Testis (tissue), 3 donors: ENCODE results near the gene SRR. TPM values are rescaled to one million over a fixed set of nuclear protein-coding genes. Genes with fewer than 3 reads are reported as not detected.

Experiments
- DNase-seq: peaks from one replicate; pipeline ENCODE4 v3.0.0-alpha.2; 2019
- H3K27ac ChIP-seq, 2 donors: fragments of 200-600 bp; sonication (generic); one replicate each; pipeline ENCODE4 v1.5.1; 2019
- H3K27me3 ChIP-seq: fragments of 200-600 bp; sonication (generic); one replicate; pipeline ENCODE4 v1.5.1; 2019
- H3K36me3 ChIP-seq: fragments of 200-600 bp; sonication (generic); one replicate; pipeline ENCODE4 v1.5.1; 2017; ENCODE audit warnings: low read depth; ENCODE audit errors: missing control alignments
- H3K4me1 ChIP-seq: fragments of 200-600 bp; sonication (generic); one replicate; pipeline ENCODE4 v1.5.1; 2019
- H3K4me3 ChIP-seq, 2 donors: fragments of 200-600 bp; sonication (generic); one replicate each; pipeline ENCODE4 v1.5.1; 2017 to 2019
- H3K9me3 ChIP-seq: fragments of 200-600 bp; sonication (generic); one replicate; pipeline ENCODE4 v1.5.1; 2017
- POLR2A ChIP-seq: fragments of 450-650 bp; IDR thresholded peaks from one replicate; pipeline ENCODE4 v1.6.1; 2017; ENCODE audit warnings: antibody characterized with exemption, mild to moderate bottlenecking, moderate library complexity
- WGBS, 2 donors: methylation state at CpG; one replicate each; pipeline ENCODE4 v1.1.5; 2018; 5-methylcytosine and 5-hydroxymethylcytosine counted together
- intact Hi-C: fragments of 100-400 bp; cut with DNase I; formaldehyde crosslinking; loops from one replicate; pipeline ENCODE4 v1.15.1; 2023; ENCODE audit warnings: low total_unique reads
- polyA plus RNA-seq: library from polyadenylated mRNA; stranded (reverse); fragments of 350-450 nt; fragmentation: Illumina TruSeq; extraction: RNeasy Lipid Tissue Mini Kit (QIAGEN cat#74804); gene quantifications from one replicate; pipeline ENCODE4 v1.2.3, GENCODE V29; 2014; ENCODE audit warnings: low read depth, low replicate concordance; ENCODE audit not compliant: insufficient read depth
- total RNA-seq, 2 donors: library from RNA; depleted of rRNA; stranded (reverse); fragments of >200 nt; gene quantifications; one replicate each; pipeline ENCODE4 v1.2.3, GENCODE V29; 2016
- TF ChIP-seq, protein P1 (sequence below), 3 experiments: fragments of 450-650 bp in 2 of 3; fragments of 200-600 bp in 1 of 3; sonication (generic) in 1 of 3; IDR thresholded peaks; one replicate each; pipeline ENCODE4 v1.5.1; 2016 to 2019; ENCODE audit warnings: antibody characterized with exemption in 3 of 3, mild to moderate bottlenecking in 2 of 3, moderate library complexity in 1 of 3

SRR gene
- total and polyA plus RNA-seq, 3 donors from 2014 or later: 14.2 to 16.9 (median 16.1) TPM

DNA sequence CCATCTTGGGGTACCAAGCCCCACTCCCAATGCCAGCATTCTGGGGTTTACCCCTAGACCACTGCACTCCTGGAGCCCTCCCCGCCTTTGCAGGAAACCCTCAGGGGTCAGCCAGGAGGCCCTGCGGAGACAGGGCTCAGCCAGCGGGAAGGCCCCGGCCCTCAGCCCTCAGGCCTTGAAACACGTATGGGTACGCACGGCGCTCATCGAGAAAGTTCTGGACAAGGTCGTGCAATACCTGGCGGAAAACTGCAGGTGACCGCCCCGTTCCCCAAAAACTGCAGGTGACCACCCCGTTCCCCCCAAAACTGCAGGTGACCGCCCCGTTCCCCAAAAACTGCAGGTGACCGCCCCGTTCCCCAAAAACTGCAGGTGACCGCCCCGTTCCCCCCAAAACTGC lies 58.3 kb downstream of the SRR start:
- Histone ChIP-seq H3K36me3 (no peaks in the 10 kb centered on the region), H3K27me3 (no peaks in the 10 kb centered on the region), H3K27ac (no peak overlapping the region), H3K9me3 (no peaks in the 10 kb centered on the region), H3K4me3 (no peak overlapping the region), H3K4me1 (no peaks in the 10 kb centered on the region)
- no peak for DNase-seq
- TF ChIP-seq, protein P1, sequence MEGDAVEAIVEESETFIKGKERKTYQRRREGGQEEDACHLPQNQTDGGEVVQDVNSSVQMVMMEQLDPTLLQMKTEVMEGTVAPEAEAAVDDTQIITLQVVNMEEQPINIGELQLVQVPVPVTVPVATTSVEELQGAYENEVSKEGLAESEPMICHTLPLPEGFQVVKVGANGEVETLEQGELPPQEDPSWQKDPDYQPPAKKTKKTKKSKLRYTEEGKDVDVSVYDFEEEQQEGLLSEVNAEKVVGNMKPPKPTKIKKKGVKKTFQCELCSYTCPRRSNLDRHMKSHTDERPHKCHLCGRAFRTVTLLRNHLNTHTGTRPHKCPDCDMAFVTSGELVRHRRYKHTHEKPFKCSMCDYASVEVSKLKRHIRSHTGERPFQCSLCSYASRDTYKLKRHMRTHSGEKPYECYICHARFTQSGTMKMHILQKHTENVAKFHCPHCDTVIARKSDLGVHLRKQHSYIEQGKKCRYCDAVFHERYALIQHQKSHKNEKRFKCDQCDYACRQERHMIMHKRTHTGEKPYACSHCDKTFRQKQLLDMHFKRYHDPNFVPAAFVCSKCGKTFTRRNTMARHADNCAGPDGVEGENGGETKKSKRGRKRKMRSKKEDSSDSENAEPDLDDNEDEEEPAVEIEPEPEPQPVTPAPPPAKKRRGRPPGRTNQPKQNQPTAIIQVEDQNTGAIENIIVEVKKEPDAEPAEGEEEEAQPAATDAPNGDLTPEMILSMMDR (IDR thresholded peaks at IDR 0.05): no peak
- TF ChIP-seq POLR2A: no peak
- intact Hi-C loops: no loop called here
- WGBS, 2 donors: 94 to 97% methylated on average over 18 to 20 of the region's 20 CpGs

DNA sequence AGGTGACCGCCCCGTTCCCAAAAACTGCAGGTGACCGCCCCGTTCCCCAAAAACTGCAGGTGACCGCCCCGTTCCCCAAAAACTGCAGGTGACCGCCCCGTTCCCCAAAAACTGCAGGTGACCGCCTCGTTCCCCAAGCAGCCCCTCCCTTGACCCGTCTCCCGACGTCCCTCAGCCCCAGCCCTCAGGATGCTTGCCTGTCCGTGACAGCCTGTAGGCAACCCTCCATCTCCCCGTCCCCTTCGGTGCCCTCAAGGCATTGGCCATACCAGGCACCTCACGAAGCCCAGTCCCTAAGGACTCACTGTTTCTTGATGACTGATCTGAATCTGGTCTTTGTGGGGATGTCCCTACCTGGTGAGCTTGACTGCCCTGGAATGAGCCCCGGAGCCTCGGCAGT lies 58.7 kb downstream of the SRR start:
- H3K27ac ChIP-seq: no peak overlapping the region
- no peak for DNase-seq
- 95 to 96% methylated on average over 19 of the region's 19 CpGs for WGBS, 2 donors
- H3K9me3 ChIP-seq: no peaks in the 10 kb centered on the region
- H3K36me3 ChIP-seq: no peaks in the 10 kb centered on the region
- intact Hi-C loops: no loop called here
- no peaks in the 10 kb centered on the region for H3K27me3 ChIP-seq
- H3K4me1 ChIP-seq: no peaks in the 10 kb centered on the region
- H3K4me3 ChIP-seq: no peak overlapping the region
- TF ChIP-seq, protein P1 (IDR thresholded peaks at IDR 0.05): no peak
- no peak for TF ChIP-seq POLR2A

DNA sequence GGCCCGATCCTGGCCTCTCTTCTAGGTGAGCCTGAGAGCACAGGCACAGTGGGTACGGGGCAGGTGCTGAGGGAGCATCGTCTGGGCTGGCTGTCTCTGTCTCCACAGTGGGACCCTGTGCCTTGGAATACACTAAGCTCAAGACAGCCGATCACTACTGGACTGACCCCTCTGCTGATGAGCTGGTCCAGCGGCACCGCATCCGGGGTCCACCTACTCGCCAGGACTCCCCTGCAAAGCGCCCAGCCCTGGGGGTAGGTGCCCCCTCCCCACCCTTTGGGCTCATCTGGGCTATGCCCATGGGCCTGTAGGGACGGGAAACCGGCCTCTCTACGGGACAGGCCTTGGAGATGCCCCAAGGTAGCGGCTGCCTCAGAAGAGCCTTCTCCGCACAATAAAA lies 59.1 kb downstream of the SRR start:
- DNase-seq: no peak
- Histone ChIP-seq H3K27me3 (no peaks in the 10 kb centered on the region), H3K36me3 (no peaks in the 10 kb centered on the region), H3K9me3 (no peaks in the 10 kb centered on the region), H3K4me1 (no peaks in the 10 kb centered on the region), H3K27ac (no peak overlapping the region), H3K4me3 (no peak overlapping the region)
- WGBS, 2 donors: 98 to 100% methylated on average over 6 to 14 of the region's 14 CpGs
- intact Hi-C loops: no loop called here
- no peak for TF ChIP-seq POLR2A
- TF ChIP-seq, protein P1 (IDR thresholded peaks at IDR 0.05): no peak

DNA sequence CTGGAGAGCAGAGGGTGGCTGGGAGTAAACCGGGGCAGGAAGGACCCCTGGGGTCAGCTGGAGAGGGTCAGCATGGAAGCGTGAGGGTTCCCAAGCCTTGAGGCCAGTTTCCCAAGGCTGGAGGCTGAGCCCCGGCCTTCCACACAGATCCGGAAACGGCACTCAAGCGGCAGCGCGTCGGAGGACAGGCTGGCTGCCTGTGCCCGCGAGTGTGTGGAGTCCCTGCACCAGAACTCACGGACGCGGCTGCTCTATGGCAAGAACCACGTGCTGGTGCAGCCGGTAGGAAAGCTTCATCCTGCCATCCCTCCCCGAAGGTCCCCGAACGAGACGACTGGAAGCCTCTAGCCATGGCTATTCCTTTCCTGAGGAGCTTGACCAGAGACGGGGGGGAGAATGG lies 59.6 kb downstream of the SRR start:
- H3K27me3 ChIP-seq: no peaks in the 10 kb centered on the region
- no peak overlapping the region for H3K27ac ChIP-seq
- H3K4me1 ChIP-seq: no peaks in the 10 kb centered on the region
- WGBS, 2 donors: 83 to 95% methylated on average over 1 to 21 of the region's 21 CpGs
- TF ChIP-seq, protein P1 (IDR thresholded peaks at IDR 0.05): no peak
- no peak for TF ChIP-seq POLR2A
- no peaks in the 10 kb centered on the region for H3K9me3 ChIP-seq
- DNase-seq: no peak
- no peaks in the 10 kb centered on the region for H3K36me3 ChIP-seq
- intact Hi-C loops: no loop called here
- no peak overlapping the region for H3K4me3 ChIP-seq

DNA sequence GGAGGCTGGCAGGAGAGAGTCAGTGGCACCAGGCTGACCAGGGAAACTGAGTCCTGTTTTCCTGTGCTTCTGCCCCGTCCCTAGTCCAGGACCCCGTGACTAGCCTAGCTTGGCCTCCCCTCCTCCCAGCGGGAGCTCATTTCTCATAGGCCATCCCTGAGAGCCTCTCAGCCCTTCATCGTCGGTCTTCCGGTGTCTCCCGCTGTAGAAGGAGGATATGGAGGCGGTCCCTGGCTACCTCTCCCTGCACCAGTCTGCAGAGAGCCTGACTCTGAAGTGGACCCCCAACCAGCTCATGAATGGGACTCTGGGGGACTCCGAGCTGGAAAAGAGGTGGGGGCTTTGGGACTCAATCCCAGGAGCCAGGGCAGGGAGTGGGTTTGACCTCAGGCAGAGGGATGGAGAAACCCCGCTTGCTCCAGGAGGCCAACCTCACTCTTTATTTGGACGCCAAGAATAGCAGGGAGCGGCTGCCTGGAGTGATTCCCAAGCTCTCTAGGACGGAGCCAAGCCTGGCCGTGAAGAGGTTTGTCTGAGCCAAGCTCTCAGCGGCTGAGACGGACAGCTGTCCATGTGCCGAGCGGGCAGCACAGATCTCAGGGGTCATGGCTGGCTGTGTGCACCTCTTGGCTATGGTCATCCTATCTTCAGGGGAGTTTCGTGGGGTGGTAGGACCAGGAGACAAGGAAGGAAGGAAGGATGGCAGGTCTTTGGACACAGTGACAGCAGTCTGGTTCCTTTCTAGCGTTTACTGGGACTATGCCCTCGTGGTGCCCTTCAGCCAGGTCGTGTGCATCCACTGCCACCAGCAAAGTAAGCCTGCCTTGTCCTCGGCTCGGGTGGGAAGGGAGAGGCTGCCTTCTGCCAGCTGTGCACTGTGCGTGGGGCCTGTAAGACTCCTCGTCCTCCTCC lies 60.4 kb downstream of the SRR start:
- H3K36me3 ChIP-seq: no peaks in the 10 kb centered on the region

More for the DNA sequence above, 60.4 kb downstream of the SRR start:
- 89 to 94% methylated on average over 20 to 26 of the region's 26 CpGs for WGBS, 2 donors
- no peak for DNase-seq
- Histone ChIP-seq H3K27ac (no peak overlapping the region), H3K27me3 (no peaks in the 10 kb centered on the region), H3K4me1 (no peaks in the 10 kb centered on the region), H3K4me3 (no peak overlapping the region), H3K9me3 (no peaks in the 10 kb centered on the region)
- intact Hi-C loops: no loop called here
- no peak for TF ChIP-seq POLR2A
- TF ChIP-seq, protein P1 (IDR thresholded peaks at IDR 0.05): no peak
